ENCODE measurements around the gene AAK1. TPM values are rescaled to one million over a fixed set of nuclear protein-coding genes. Genes with fewer than 3 reads are reported as not detected.

The AAK1 gene
- polyA plus RNA-seq, 1 experiment, result 31.1 TPM

GRCh38 chr2:69437751-69438154, 205.8 kb downstream of the AAK1 start:
- no peaks in the 10 kb centered on the region for H3K27me3 ChIP-seq (ENCODE audit: control insufficient read depth, insufficient read depth, low read length)
- H3K4me3 ChIP-seq (ENCODE audit: low read depth, low read length), result peak overlapping the region; percentile 87
- no peaks in the 10 kb centered on the region; the same call in 1 of the 2 replicates for H3K9me3 ChIP-seq (ENCODE audit: control insufficient read depth, insufficient read depth, low read length)
- ChIA-PET POLR2A (interaction anchor here (0.6 to 1.3 kb wide), 3 partner anchors 27 to 39 kb away, joined by 3 to 6 read pairs (median 3); no protein-coding TSS in a partner anchor), CTCF (interaction anchor here (0.6 to 2.0 kb wide), 18 partner anchors 9 to 287 kb away, joined by 3 to 6 read pairs (median 4); no protein-coding TSS in a partner anchor)
- peak overlapping the region; percentile 98 for H3K27ac ChIP-seq (ENCODE audit: low read depth, low read length)
- no peak for DNase-seq (ENCODE audit: low read depth, low spot score)
- no peak for TF ChIP-seq CTCF (IDR thresholded peaks at IDR 0.05; ENCODE audit: low read depth, low read length)

- DNase-seq (ENCODE audit: low read depth, low spot score), result peak; percentile 91
- Histone ChIP-seq H3K9me3 (ENCODE audit: control insufficient read depth, insufficient read depth, low read length) (no peaks in the 10 kb centered on the region; the same call in 1 of the 2 replicates), H3K4me3 (ENCODE audit: low read depth, low read length) (peak within 1 kb of the TSS; percentile 87), H3K27me3 (ENCODE audit: control insufficient read depth, insufficient read depth, low read length) (no peaks in the 10 kb centered on the region), H3K27ac (ENCODE audit: low read depth, low read length) (peak within 1 kb of the TSS; percentile 98)
- POLR2A ChIA-PET, result interaction anchor here (0.6 to 1.3 kb wide), 3 partner anchors 28 to 39 kb away, joined by 3 to 6 read pairs (median 3); no protein-coding TSS in a partner anchor
- CTCF ChIA-PET, result interaction anchor here (0.6 to 2.0 kb wide), 26 partner anchors 9 to 288 kb away, joined by 3 to 6 read pairs (median 4); no protein-coding TSS in a partner anchor
- peak; percentile 75 for TF ChIP-seq CTCF (IDR thresholded peaks at IDR 0.05; ENCODE audit: low read depth, low read length)
These were observed 206.4 kb downstream of the AAK1 start, which contains the start of gene NFU1 for GRCh38 chr2:69436938-69437750. NFU1 (minus strand) TSS chr2:69437435; CDS start chr2:69437422, 13 bp downstream.

DNA sequence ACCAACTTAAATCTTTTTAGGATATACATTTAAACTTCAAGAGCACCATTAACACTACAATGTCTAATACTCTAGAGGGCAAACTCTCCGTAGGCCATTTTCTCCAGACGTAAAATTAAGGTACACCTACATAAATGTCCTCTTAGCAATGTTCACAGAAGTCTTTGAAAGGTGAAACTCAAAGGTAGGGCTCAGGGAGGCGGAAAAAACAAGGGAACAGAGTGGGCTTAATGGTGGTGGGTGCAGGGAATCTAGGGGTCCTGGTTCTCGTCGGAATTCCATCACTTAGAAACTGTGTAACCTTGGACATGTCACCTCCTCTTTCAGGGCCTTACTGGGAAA, 207.0 kb downstream of the AAK1 start:
- ChIA-PET POLR2A (interaction anchor here (1.3 kb wide), 1 partner anchor 38 kb away, joined by 3 read pairs; no protein-coding TSS in a partner anchor), CTCF (interaction anchor here (0.6 to 2.0 kb wide), 14 partner anchors 8 to 288 kb away, joined by 3 to 6 read pairs (median 4); no protein-coding TSS in a partner anchor)
- Histone ChIP-seq H3K4me3 (ENCODE audit: low read depth, low read length) (peak overlapping the region; percentile 87), H3K9me3 (ENCODE audit: control insufficient read depth, insufficient read depth, low read length) (no peaks in the 10 kb centered on the region; the same call in 1 of the 2 replicates), H3K27me3 (ENCODE audit: control insufficient read depth, insufficient read depth, low read length) (no peaks in the 10 kb centered on the region), H3K27ac (ENCODE audit: low read depth, low read length) (peak overlapping the region; percentile 98)
- DNase-seq (ENCODE audit: low read depth, low spot score), result no peak
- TF ChIP-seq CTCF (IDR thresholded peaks at IDR 0.05; ENCODE audit: low read depth, low read length), result no peak

- ChIA-PET CTCF (no interaction called here), POLR2A (no interaction called here)
These were observed 208.8 kb downstream of the AAK1 start for GRCh38 chr2:69434753-69435152.

More at GRCh38 chr2:69434753-69435152, 208.8 kb downstream of the AAK1 start:
- Histone ChIP-seq H3K27ac (ENCODE audit: low read depth, low read length) (no peak overlapping the region), H3K4me3 (ENCODE audit: low read depth, low read length) (no peak overlapping the region), H3K27me3 (ENCODE audit: control insufficient read depth, insufficient read depth, low read length) (no peaks in the 10 kb centered on the region), H3K9me3 (ENCODE audit: control insufficient read depth, insufficient read depth, low read length) (no peaks in the 10 kb centered on the region; the same call in 1 of the 2 replicates)
- TF ChIP-seq CTCF (IDR thresholded peaks at IDR 0.05; ENCODE audit: low read depth, low read length), result no peak
- no peak for DNase-seq (ENCODE audit: low read depth, low spot score)
